K562 (cell line): ENCODE data around the gene POLRMT. TPM values are rescaled to one million over a fixed set of nuclear protein-coding genes. Genes with fewer than 3 reads are reported as not detected.

Source experiments
- BRCA1 ChIP-seq, 2 experiments: fragments of 450-650 bp in 1 of 2; sonication (generic) in 1 of 2; formaldehyde crosslinking in 1 of 2; IDR thresholded peaks; 2 replicates each; pipeline versions ENCODE4 v1.5.0 to v1.6.1; 2017 to 2020; ENCODE audit warnings: mild to moderate bottlenecking in 1 of 2, missing genetic modification reagents in 1 of 2
- CEBPZ ChIP-seq: fragments of 150-350 bp; IDR thresholded peaks from 2 replicates; pipeline ENCODE4 v1.6.1; 2014; ENCODE audit warnings: low read depth, mild to moderate bottlenecking, low read length, borderline replicate concordance
- COPS2 ChIP-seq: fragments of 450-650 bp; conservative IDR thresholded peaks from 2 replicates; pipeline ENCODE4 v1.6.1; 2016; ENCODE audit warnings: mild to moderate bottlenecking, moderate library complexity
- CSDE1 ChIP-seq, 2 experiments: fragments of 450-650 bp; IDR thresholded peaks; 2 replicates each; pipeline ENCODE4 v1.6.1; 2016; ENCODE audit warnings: mild to moderate bottlenecking in 1 of 2
- ETS1 ChIP-seq: conservative IDR thresholded peaks from 2 replicates; pipeline ENCODE4 v1.6.1; 2011; ENCODE audit warnings: low read depth, mild to moderate bottlenecking, low read length; ENCODE audit not compliant: control insufficient read depth
- GMEB1 ChIP-seq: fragments of 250-450 bp; sonication (Bioruptor Pico); IDR thresholded peaks from 2 replicates; pipeline ENCODE4 v1.4.0; 2020; ENCODE audit warnings: mild to moderate bottlenecking
- HDAC2 ChIP-seq: fragments of 450-650 bp; IDR thresholded peaks from 2 replicates; pipeline ENCODE4 v1.6.1; 2016; ENCODE audit warnings: mild to moderate bottlenecking
- HMG20A ChIP-seq: fragments of 450-650 bp; formaldehyde crosslinking; conservative IDR thresholded peaks from 2 replicates; pipeline ENCODE4 v1.4.0; 2020; ENCODE audit warnings: mild to moderate bottlenecking, mixed read lengths
- MYBL2 ChIP-seq, 2 experiments: fragments of 450-650 bp in 1 of 2; sonication (generic) in 1 of 2; formaldehyde crosslinking in 1 of 2; IDR thresholded peaks; 2 replicates each; pipeline versions ENCODE4 v1.6.1 to v1.8.1; 2017 to 2022; ENCODE audit warnings: borderline replicate concordance in 1 of 2, inconsistent platforms in 1 of 2, low read depth in 1 of 2, mild to moderate bottlenecking in 1 of 2, missing genetic modification reagents in 1 of 2, moderate library complexity in 1 of 2
- NUFIP1 ChIP-seq: fragments of 450-650 bp; IDR thresholded peaks from 2 replicates; pipeline ENCODE4 v1.6.1; 2018; ENCODE audit not compliant: partially characterized antibody
- PHF21A ChIP-seq: fragments of 450-650 bp; IDR thresholded peaks from 2 replicates; pipeline ENCODE4 v1.6.1; 2017; ENCODE audit warnings: low read depth, borderline replicate concordance
- PML ChIP-seq: IDR thresholded peaks from 2 replicates; pipeline ENCODE4 v1.6.1; 2012; ENCODE audit warnings: low read length, inconsistent platforms
- PTBP1 ChIP-seq: fragments of 200-400 bp; formaldehyde crosslinking; IDR thresholded peaks from 2 replicates; pipeline ENCODE4 v1.6.1; 2017; ENCODE audit warnings: low read depth, low read length
- TRIM24 ChIP-seq, 2 experiments: fragments of 450-650 bp; IDR thresholded peaks; 2 replicates each; pipeline ENCODE4 v1.6.1; 2016
- ZFX ChIP-seq: sonication (generic); formaldehyde crosslinking; IDR thresholded peaks from 2 replicates; pipeline ENCODE4 v1.8.0; 2022; ENCODE audit warnings: mild to moderate bottlenecking, missing genetic modification reagents, moderate library complexity
- ZHX1 ChIP-seq: fragments of 150-350 bp; conservative IDR thresholded peaks from 2 replicates; pipeline ENCODE4 v1.6.1; 2014; ENCODE audit warnings: low read length
- ZNF277 ChIP-seq: fragments of 250-450 bp; sonication (Bioruptor Pico); IDR thresholded peaks from 2 replicates; pipeline ENCODE4 v1.8.0; 2022; ENCODE audit warnings: inconsistent platforms, mild to moderate bottlenecking, moderate library complexity, borderline replicate concordance
- polyA plus RNA-seq, 8 experiments: library from polyadenylated mRNA; depleted of rRNA in 4 of 8; stranded (reverse) in 5 of 8; unstranded in 3 of 8; fragments of >200 nt; fragmentation: Nextera tagmentation in 2 of 8; fragmentation: Illumina TruSeq in 1 of 8; extraction: Ambion mirVana in 2 of 8; extraction: Trizol in 1 of 8; gene quantifications; 2 replicates each; pipeline versions ENCODE4 v1.2.1 to v1.2.3, GENCODE V29; 2011 to 2014; ENCODE audit warnings: inconsistent platforms in 1 of 8, missing spikeins in 1 of 8
- total RNA-seq, 7 experiments: library from RNA; depleted of rRNA in 6 of 7; stranded (reverse); fragments of >200 nt in 6 of 7; fragmentation: Illumina TruSeq in 2 of 7; extraction: Trizol in 2 of 7; gene quantifications; 2 replicates each; pipeline versions ENCODE4 v1.2.1 to v1.2.3, GENCODE V29; 2011 to 2021; ENCODE audit warnings: low replicate concordance in 1 of 7

POLRMT gene
- total and polyA plus RNA-seq, 9 of the 15 experiments (the other 6 are each of a cell fraction or from before 2014, with no cell fraction given): 30.3 to 144 (median 68.0) TPM

GRCh38 chr19:572140-572742 is 61.1 kb downstream of the POLRMT start, which contains the start of gene BSG (continued):
- no peak for TF ChIP-seq CEBPZ
- TF ChIP-seq CSDE1 (IDR thresholded peaks at IDR 0.05): peak in 1 of 2 experiments; percentile 78; a peak in 2 of 4 replicates
- TF ChIP-seq TRIM24 (IDR thresholded peaks at IDR 0.05): 0 out of 4 replicates have a peak, but pooled peaks of 1 of the 2 experiments have one; percentile 8
- no peak for TF ChIP-seq HDAC2
- TF ChIP-seq MYBL2 (IDR thresholded peaks at IDR 0.05; ENCODE audit: low read depth): no peak
- no peak for TF ChIP-seq MYBL2 (CRISPR knock-in tag; IDR thresholded peaks at IDR 0.05; ENCODE audit: borderline replicate concordance)
- TF ChIP-seq PTBP1: no peak
- TF ChIP-seq ZHX1: no peak; the same call in 1 of the 2 replicates
- no peak for TF ChIP-seq COPS2
- TF ChIP-seq ZFX: peak; percentile 66
- peak; percentile 50; the same call in 1 of the 2 replicates for TF ChIP-seq PHF21A
- no peak for TF ChIP-seq ZNF277
- no peak for TF ChIP-seq HMG20A
- no peak for TF ChIP-seq NUFIP1
- peak; percentile 56; the same call in 1 of the 2 replicates for TF ChIP-seq PML
- no peak for TF ChIP-seq BRCA1 (IDR thresholded peaks at IDR 0.05)
- TF ChIP-seq BRCA1 (CRISPR knock-in tag; IDR thresholded peaks at IDR 0.05): no peak
- peak; percentile 99 for TF ChIP-seq GMEB1 (CRISPR knock-in tag)
- TF ChIP-seq ETS1: peak; percentile 34; the same call in 1 of the 2 replicates
